ENCODE results near the gene ABLIM1.

The ABLIM1 gene

DNA sequence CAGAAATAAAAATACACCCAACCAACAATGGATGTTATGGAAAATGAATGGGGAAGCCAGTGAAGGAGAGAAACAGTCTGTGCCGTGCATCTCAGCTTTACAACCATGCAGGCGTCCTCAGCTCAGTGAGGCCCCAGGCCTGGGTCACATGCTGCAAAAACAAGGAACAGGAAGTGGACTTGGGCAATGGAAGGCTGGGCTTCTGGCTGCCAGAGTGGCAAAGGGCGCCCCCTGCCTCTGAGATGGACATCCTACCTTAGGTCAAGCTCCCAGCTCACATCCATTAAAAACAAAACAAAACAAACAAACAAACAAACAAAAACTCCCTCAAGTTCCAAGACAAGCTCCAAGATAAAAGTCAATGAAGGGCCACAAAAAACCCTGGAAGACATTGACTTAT lies 199.1 kb downstream of the ABLIM1 start:
- TF ChIP-seq YY1 (IDR thresholded peaks at IDR 0.05; ENCODE audit: low read depth), result peak; percentile 61; the same call in 1 of the 2 replicates
- TF ChIP-seq, protein P1, sequence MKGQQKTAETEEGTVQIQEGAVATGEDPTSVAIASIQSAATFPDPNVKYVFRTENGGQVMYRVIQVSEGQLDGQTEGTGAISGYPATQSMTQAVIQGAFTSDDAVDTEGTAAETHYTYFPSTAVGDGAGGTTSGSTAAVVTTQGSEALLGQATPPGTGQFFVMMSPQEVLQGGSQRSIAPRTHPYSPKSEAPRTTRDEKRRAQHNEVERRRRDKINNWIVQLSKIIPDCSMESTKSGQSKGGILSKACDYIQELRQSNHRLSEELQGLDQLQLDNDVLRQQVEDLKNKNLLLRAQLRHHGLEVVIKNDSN (IDR thresholded peaks at IDR 0.05), result peak; percentile 95
- TF ChIP-seq ZBTB7A (IDR thresholded peaks at IDR 0.05; ENCODE audit: low read depth), result no peak
- TF ChIP-seq EGR1 (IDR thresholded peaks at IDR 0.05), result no peak
- TF ChIP-seq TEAD4 (IDR thresholded peaks at IDR 0.05), result no peak
- peak; percentile 96 for TF ChIP-seq RAD21 (IDR thresholded peaks at IDR 0.05; ENCODE audit: low read depth)
- peak; percentile 87 for TF ChIP-seq MAX (IDR thresholded peaks at IDR 0.05)

DNA sequence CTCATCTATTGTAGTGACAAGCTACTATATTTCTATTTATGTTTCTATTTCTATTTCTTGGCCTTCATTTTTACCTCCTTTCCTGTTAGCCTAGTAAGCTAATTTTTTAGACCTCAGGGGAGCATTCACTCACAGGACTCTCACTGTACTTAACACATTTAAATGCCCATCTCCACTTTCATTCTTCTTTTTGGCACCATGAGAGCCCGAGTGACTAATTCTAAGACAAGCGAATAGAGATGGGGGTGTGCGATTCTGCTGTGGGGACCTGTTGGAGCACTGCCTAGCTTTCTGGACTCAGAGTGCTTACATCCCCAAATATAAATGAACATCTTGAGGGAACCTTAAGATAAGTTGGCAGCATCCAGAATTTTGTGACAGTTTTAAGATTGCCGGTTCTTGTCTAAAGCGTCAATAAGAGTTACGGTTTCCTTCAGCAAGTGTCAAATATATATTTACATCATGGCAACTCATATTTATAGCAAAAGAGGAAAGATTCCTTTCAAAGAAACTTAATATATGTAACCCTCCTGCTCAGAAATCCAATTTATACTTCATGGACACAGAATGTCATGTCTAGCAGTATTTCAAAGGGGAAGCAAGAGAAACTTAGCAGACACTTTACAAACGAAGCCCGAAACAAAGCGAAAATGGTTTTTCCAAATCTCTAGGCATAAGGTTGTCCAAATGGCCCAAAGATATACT lies 199.7 kb downstream of the ABLIM1 start:
- TF ChIP-seq EGR1 (IDR thresholded peaks at IDR 0.05), result no peak
- no peak for TF ChIP-seq YY1 (IDR thresholded peaks at IDR 0.05; ENCODE audit: low read depth)
- TF ChIP-seq RAD21 (IDR thresholded peaks at IDR 0.05; ENCODE audit: low read depth), result no peak
- TF ChIP-seq NFIC (IDR thresholded peaks at IDR 0.05), result no peak
- no peak for TF ChIP-seq CEBPB (IDR thresholded peaks at IDR 0.05)
- no peak for TF ChIP-seq CREB1 (IDR thresholded peaks at IDR 0.05; ENCODE audit: low read depth)
- no peak for TF ChIP-seq TCF12 (IDR thresholded peaks at IDR 0.05; ENCODE audit: low read depth)
- no peak for TF ChIP-seq MAX (IDR thresholded peaks at IDR 0.05)
- no peak for TF ChIP-seq TEAD4 (IDR thresholded peaks at IDR 0.05)
- no peak for TF ChIP-seq ZBTB7A (IDR thresholded peaks at IDR 0.05; ENCODE audit: low read depth)
- no peak for TF ChIP-seq EP300 (IDR thresholded peaks at IDR 0.05; ENCODE audit: borderline replicate concordance)
- TF ChIP-seq TAF1 (IDR thresholded peaks at IDR 0.05; ENCODE audit: low read depth), result no peak
- TF ChIP-seq, protein P2, sequence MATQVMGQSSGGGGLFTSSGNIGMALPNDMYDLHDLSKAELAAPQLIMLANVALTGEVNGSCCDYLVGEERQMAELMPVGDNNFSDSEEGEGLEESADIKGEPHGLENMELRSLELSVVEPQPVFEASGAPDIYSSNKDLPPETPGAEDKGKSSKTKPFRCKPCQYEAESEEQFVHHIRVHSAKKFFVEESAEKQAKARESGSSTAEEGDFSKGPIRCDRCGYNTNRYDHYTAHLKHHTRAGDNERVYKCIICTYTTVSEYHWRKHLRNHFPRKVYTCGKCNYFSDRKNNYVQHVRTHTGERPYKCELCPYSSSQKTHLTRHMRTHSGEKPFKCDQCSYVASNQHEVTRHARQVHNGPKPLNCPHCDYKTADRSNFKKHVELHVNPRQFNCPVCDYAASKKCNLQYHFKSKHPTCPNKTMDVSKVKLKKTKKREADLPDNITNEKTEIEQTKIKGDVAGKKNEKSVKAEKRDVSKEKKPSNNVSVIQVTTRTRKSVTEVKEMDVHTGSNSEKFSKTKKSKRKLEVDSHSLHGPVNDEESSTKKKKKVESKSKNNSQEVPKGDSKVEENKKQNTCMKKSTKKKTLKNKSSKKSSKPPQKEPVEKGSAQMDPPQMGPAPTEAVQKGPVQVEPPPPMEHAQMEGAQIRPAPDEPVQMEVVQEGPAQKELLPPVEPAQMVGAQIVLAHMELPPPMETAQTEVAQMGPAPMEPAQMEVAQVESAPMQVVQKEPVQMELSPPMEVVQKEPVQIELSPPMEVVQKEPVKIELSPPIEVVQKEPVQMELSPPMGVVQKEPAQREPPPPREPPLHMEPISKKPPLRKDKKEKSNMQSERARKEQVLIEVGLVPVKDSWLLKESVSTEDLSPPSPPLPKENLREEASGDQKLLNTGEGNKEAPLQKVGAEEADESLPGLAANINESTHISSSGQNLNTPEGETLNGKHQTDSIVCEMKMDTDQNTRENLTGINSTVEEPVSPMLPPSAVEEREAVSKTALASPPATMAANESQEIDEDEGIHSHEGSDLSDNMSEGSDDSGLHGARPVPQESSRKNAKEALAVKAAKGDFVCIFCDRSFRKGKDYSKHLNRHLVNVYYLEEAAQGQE (IDR thresholded peaks at IDR 0.05; ENCODE audit: low read depth), result no peak
- no peak for TF ChIP-seq FOXM1 (IDR thresholded peaks at IDR 0.05; ENCODE audit: borderline replicate concordance, low read depth)
- TF ChIP-seq, protein P1 (IDR thresholded peaks at IDR 0.05), result no peak

GRCh38 chr10:114453576-114453975 lies 204.5 kb downstream of the ABLIM1 start:
- TF ChIP-seq EP300 (IDR thresholded peaks at IDR 0.05; ENCODE audit: borderline replicate concordance), result no peak
- TF ChIP-seq NFIC (IDR thresholded peaks at IDR 0.05), result no peak
- TF ChIP-seq CEBPB (IDR thresholded peaks at IDR 0.05), result no peak
- no peak for TF ChIP-seq EGR1 (IDR thresholded peaks at IDR 0.05)
- TF ChIP-seq TAF1 (IDR thresholded peaks at IDR 0.05; ENCODE audit: low read depth), result no peak
- no peak for TF ChIP-seq YY1 (IDR thresholded peaks at IDR 0.05; ENCODE audit: low read depth)
- no peak for TF ChIP-seq TEAD4 (IDR thresholded peaks at IDR 0.05)
- TF ChIP-seq FOXM1 (IDR thresholded peaks at IDR 0.05; ENCODE audit: borderline replicate concordance, low read depth), result no peak
- TF ChIP-seq, protein P2 (IDR thresholded peaks at IDR 0.05; ENCODE audit: low read depth), result no peak
- no peak for TF ChIP-seq RAD21 (IDR thresholded peaks at IDR 0.05; ENCODE audit: low read depth)
- no peak for TF ChIP-seq MAX (IDR thresholded peaks at IDR 0.05)
- TF ChIP-seq, protein P1 (IDR thresholded peaks at IDR 0.05), result no peak
- TF ChIP-seq TCF12 (IDR thresholded peaks at IDR 0.05; ENCODE audit: low read depth), result no peak
- no peak for TF ChIP-seq ZBTB7A (IDR thresholded peaks at IDR 0.05; ENCODE audit: low read depth)
- TF ChIP-seq CREB1 (IDR thresholded peaks at IDR 0.05; ENCODE audit: low read depth), result no peak

- TF ChIP-seq RAD21 (IDR thresholded peaks at IDR 0.05; ENCODE audit: low read depth), result no peak
- TF ChIP-seq, protein P2 (IDR thresholded peaks at IDR 0.05; ENCODE audit: low read depth), result no peak
- no peak for TF ChIP-seq MAX (IDR thresholded peaks at IDR 0.05)
- no peak for TF ChIP-seq TEAD4 (IDR thresholded peaks at IDR 0.05)
- TF ChIP-seq CREB1 (IDR thresholded peaks at IDR 0.05; ENCODE audit: low read depth), result no peak
- no peak for TF ChIP-seq EP300 (IDR thresholded peaks at IDR 0.05; ENCODE audit: borderline replicate concordance)
- TF ChIP-seq, protein P1 (IDR thresholded peaks at IDR 0.05), result no peak
- TF ChIP-seq EGR1 (IDR thresholded peaks at IDR 0.05), result no peak
- TF ChIP-seq NFIC (IDR thresholded peaks at IDR 0.05), result no peak
These were observed 209.2 kb downstream of the ABLIM1 start for GRCh38 chr10:114448897-114449296.

Data from Ishikawa (cell line).